Effector memory CD8-positive, alpha-beta T cell (primary cell): Measurements from ENCODE around the gene PLS3.

Source experiments
- ATAC-seq: fragments of 150-1000 bp; cut with Tn5 transposase; replicated peaks from 2 replicates; pipeline ENCODE4 v1.10.0; 2021; ENCODE audit warnings: mild to moderate bottlenecking, moderate library complexity
- DNase-seq, 3 experiments: peaks; one replicate each; pipeline ENCODE4 v3.0.0; 2021
- H3K27ac Mint-ChIP-seq, 2 donors: one replicate each; pipeline ENCODE4 v1.8.0; 2022; ENCODE audit warnings: mild to moderate bottlenecking in 2 of 2, mixed read lengths in 2 of 2, moderate library complexity in 2 of 2
- H3K27me3 Mint-ChIP-seq, 2 donors: one replicate each; pipeline ENCODE4 v1.8.0; 2022; ENCODE audit warnings: mixed read lengths in 2 of 2
- H3K36me3 Mint-ChIP-seq: one replicate; pipeline ENCODE4 v1.8.0; 2022; ENCODE audit warnings: mild to moderate bottlenecking, moderate library complexity, mixed read lengths; ENCODE audit not compliant: insufficient read depth
- H3K4me1 Mint-ChIP-seq, 2 donors: one replicate each; pipeline ENCODE4 v1.8.0; 2022; ENCODE audit warnings: low read depth in 2 of 2, mixed read lengths in 2 of 2
- H3K4me3 Mint-ChIP-seq, 2 donors: one replicate each; pipeline ENCODE4 v1.8.0; 2022; ENCODE audit warnings: mild to moderate bottlenecking in 2 of 2, mixed read lengths in 2 of 2, moderate library complexity in 2 of 2
- H3K9me3 Mint-ChIP-seq, 2 donors: one replicate each; pipeline ENCODE4 v1.8.0; 2022; ENCODE audit warnings: mixed read lengths in 2 of 2

PLS3 gene

DNA sequence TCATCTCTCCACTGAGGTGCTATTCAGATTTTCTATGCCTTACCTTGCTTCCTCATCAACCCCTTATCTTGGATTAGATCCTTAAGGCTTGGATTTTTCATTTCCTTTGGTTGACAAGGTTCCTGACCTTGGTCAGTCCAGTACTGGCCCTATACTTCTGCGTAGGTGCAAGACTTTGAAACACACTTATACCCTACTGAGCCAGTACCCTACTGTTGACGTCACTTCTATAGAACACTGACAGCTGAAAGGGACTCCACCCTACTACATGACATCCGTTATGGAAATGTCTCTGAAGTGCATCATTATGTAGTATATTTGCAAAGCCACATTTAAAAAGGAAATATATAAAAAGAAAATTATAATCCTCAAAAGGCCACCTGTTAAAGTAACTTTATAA lies 12.0 kb upstream of the PLS3 start:
- Mint-ChIP-seq H3K9me3 (peaks cover 2 to 4% of the 10 kb centered on the region in 2 donors), H3K27me3 (no peaks in the 10 kb centered on the region), H3K27ac (no peak overlapping the region), H3K36me3 (no peaks in the 10 kb centered on the region), H3K4me1 (no peaks in the 10 kb centered on the region), H3K4me3 (no peak overlapping the region)
- DNase-seq (no peak), ATAC-seq (no peak)

DNA sequence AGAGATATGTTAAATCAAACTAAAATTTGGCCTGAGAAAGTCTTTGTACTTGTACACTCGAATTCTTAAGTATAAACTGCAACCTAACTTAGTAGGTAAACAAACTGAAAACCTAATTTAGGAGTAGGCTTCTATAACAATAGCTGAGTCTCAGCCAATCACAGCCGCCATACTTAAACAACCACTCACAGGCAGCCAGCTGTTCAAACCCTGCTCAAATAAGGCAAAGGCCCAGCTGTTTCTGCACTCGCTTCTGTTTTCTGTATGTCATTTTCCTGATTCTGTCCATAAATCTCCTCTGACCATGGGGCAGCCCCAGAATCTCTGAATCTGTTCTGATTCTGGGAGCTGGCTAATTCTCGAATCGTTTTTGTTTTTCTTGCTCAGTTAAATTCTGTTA lies 7.8 kb upstream of the PLS3 start:
- H3K4me1 Mint-ChIP-seq, result no peaks in the 10 kb centered on the region
- H3K27me3 Mint-ChIP-seq, result no peaks in the 10 kb centered on the region
- H3K36me3 Mint-ChIP-seq, result no peaks in the 10 kb centered on the region
- no peak overlapping the region for H3K27ac Mint-ChIP-seq
- no peak for ATAC-seq
- DNase-seq, result no peak
- H3K4me3 Mint-ChIP-seq, result no peak overlapping the region
- H3K9me3 Mint-ChIP-seq, result no peaks in the 10 kb centered on the region

DNA sequence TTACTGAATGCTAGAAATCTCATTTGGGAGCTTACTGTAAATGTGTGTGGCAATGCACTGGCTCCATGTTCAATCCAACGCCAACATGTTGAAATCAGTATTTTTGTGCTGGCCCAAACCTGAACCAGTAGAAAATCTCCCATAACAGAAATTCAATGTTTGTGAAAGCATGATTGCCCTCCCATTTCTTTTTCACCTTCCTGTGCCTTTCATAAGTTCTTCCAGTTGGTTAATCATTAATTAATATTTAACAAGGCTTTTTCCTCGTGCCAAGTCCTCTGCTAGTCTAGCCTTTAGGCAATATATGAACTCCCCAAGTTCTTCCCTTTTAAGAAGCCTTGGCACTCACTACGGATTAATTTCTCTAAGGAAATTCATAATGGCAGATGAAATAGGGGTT lies 1.3 kb upstream of the PLS3 start:
- Mint-ChIP-seq H3K4me3 (no peak overlapping the region), H3K9me3 (no peaks in the 10 kb centered on the region), H3K4me1 (no peaks in the 10 kb centered on the region), H3K27me3 (no peaks in the 10 kb centered on the region), H3K36me3 (no peaks in the 10 kb centered on the region), H3K27ac (no peak overlapping the region)
- ATAC-seq (no peak), DNase-seq (no peak)

DNA sequence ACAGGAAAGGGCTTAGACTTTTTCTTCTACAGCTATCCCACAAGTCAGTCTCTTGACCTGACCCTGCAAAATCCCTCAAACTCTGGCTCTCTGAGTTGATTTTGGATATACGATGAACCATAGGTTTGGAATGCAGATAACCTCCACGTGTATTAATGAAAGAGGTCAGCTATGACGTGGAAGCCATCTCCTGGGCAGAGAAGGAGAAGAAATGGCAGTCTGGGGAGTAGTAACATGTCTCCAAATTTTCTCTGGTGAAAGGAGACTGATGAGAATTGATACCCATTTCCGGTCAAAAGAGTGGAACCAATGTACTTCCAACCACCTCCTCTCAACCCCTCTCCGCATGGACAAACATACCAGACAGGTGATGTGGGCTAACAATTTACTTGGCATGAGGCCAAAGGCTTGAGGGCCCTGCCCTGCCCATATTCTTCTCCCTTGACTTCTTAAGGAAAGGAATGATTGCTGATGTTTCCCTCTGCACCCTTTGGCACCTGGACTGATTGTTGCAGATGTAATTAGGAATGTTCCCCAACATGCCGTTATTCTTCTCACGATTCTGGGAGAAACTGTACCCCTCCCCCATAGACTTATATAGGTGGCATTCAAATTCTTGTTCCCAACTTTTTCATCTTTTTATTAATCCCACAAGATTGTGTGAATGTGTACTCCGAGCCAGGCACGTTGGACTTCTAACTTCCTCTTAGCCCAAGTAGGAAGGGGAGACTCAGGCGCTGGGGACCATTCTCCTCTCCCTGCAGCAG lies 580 bp upstream of the PLS3 start:
- no peaks in the 10 kb centered on the region for H3K4me1 Mint-ChIP-seq
- no peaks in the 10 kb centered on the region for H3K9me3 Mint-ChIP-seq
- no peak for ATAC-seq
- no peaks in the 10 kb centered on the region for H3K36me3 Mint-ChIP-seq
- H3K27ac Mint-ChIP-seq, result no peak overlapping the region
- no peaks in the 10 kb centered on the region for H3K27me3 Mint-ChIP-seq
- DNase-seq, result no peak
- H3K4me3 Mint-ChIP-seq, result no peak overlapping the region

DNA sequence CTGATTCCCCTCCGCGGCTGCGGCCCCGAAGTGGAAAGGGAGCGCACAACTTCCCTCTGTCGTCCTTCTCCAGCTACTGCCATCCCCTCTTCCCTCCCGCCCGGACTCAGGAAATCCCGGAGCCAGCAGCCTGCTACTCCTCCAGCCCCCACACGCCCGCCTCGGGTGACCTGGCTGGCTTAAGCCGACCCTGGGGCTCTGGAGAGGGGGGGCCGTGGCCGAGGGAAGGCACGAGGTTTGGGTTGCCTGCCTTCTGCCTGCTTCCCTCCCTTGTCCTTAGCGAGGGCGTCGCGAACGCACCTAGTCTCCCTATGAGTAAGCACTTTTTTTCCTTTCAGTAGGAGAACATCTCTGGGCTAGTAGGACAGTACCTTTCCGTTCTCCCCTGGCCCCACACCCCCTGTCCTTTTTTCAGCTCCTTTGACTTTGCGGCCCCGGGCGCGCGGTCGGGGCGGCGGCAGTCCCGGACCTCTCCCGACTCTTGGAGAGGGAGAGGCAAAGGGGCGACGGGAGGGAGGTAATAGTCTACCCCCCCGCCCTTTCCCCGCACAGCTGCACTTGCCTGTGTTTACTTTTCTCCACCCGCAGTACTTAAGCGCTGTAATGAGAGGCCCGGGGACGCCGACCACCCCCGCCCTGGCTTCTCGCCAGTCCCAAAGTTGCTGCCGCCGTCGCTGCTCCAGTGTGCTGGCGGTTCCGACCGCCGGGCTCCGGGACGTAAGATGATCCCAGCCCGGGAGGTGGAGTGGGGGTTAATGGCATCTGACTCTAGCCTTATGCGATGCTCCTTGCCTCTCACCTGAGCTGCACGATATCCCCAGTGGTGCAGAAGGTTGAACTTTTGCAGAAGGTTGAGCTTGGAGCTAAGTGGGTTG lies 868 bp downstream of the PLS3 start:
- H3K36me3 Mint-ChIP-seq, result no peaks in the 10 kb centered on the region
- no peaks in the 10 kb centered on the region for H3K4me1 Mint-ChIP-seq
- no peaks in the 10 kb centered on the region for H3K9me3 Mint-ChIP-seq
- DNase-seq (no peak), ATAC-seq (no peak)
- no peak overlapping the region for H3K27ac Mint-ChIP-seq
- no peak overlapping the region for H3K4me3 Mint-ChIP-seq
- H3K27me3 Mint-ChIP-seq, result no peaks in the 10 kb centered on the region

DNA sequence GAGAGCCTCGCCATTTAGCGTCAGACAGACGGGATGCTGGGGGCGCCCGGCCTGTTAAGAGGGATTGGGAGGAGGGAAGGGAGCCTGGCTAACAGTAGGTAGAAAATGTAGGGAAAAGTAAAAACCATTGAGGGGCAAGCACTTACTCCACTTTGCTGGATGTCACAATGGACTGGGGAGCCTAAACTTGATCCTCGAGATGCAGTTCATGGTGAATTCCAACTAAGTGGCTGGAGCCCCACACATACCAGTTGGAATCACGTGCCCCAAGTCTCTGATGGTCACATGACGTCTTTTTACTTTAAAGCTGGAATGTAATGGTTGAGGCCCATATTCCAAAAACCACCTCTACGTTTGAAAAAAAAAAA lies 1.5 kb downstream of the PLS3 start:
- H3K27me3 Mint-ChIP-seq, result no peaks in the 10 kb centered on the region
- no peak for DNase-seq

DNA sequence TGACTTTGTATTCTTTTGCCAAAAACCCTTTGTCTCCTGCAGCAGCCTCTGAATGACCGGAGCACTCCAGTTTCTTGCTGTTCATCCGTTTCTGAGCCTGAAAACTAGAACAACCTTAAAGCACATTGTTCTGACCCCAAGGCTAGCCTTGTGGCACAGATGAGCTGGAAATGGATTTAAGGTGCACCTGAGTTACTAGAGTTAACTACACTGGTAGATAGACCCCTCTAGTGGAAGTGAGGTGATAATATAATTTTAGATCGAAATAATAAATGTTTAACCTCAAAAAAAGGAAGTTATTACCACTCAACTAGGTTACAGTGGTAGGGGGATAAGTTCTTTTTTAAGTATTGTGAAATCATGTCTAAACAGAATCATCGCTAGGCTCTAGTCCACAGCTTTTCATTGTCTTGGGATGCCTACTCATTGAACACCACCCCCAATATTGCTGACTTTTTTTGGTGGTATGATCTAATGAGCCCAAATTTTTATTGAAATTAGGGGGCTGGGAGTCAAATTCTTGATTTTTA lies 2.7 kb downstream of the PLS3 start:
- Mint-ChIP-seq H3K27me3 (no peaks in the 10 kb centered on the region), H3K4me1 (no peaks in the 10 kb centered on the region), H3K27ac (no peak overlapping the region), H3K9me3 (no peaks in the 10 kb centered on the region), H3K4me3 (no peak overlapping the region), H3K36me3 (no peaks in the 10 kb centered on the region)
- ATAC-seq, result no peak
- no peak for DNase-seq

More for the DNA sequence above, 1.5 kb downstream of the PLS3 start:
- Mint-ChIP-seq H3K4me3 (no peak overlapping the region), H3K4me1 (no peaks in the 10 kb centered on the region), H3K36me3 (no peaks in the 10 kb centered on the region), H3K27ac (no peak overlapping the region), H3K9me3 (no peaks in the 10 kb centered on the region)
- no peak for ATAC-seq

DNA sequence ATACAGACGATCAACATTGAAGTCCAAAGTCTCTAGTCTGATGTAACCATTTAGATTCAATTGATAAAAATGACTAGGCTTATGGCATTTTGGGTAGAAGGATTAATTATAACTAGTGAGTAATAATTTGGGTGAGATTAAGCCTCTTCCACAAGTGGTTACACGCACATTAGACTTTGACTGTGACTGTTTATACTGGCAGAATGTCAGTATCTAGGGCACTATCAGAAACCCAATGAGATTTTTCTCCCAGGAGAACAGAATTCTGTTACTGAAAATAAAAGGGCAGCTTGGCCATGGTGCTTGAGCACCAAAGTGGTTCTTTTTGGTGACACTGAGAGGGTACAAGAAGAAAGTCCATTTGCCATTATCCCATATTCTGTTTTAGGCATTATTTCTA lies 3.3 kb downstream of the PLS3 start:
- Mint-ChIP-seq H3K4me3 (no peak overlapping the region), H3K27me3 (no peaks in the 10 kb centered on the region), H3K4me1 (no peaks in the 10 kb centered on the region), H3K27ac (no peak overlapping the region), H3K9me3 (no peaks in the 10 kb centered on the region), H3K36me3 (no peaks in the 10 kb centered on the region)
- ATAC-seq, result no peak
- no peak for DNase-seq

DNA sequence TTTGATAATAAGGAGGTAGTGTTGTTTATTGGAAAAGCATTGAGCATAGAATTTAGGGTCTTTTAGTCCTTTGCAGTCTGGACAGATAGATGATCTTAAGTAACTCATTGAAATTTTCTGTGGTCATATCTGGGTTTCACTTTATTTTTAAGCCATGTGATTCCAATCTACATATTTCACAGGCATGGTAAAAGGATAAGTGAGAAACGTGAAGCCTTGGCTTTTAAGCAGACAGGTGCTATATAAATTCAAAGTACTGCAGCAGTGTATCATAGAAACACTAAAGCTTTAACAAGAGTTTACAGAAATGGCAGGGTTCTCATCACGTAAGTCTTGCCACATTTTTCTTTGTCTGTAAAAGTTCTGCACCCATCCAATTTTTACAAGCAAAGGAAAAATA lies 4.9 kb downstream of the PLS3 start:
- no peak for ATAC-seq
- Mint-ChIP-seq H3K27me3 (no peaks in the 10 kb centered on the region), H3K27ac (no peak overlapping the region), H3K4me1 (no peaks in the 10 kb centered on the region), H3K4me3 (no peak overlapping the region), H3K36me3 (no peaks in the 10 kb centered on the region), H3K9me3 (no peaks in the 10 kb centered on the region)
- DNase-seq, result no peak

DNA sequence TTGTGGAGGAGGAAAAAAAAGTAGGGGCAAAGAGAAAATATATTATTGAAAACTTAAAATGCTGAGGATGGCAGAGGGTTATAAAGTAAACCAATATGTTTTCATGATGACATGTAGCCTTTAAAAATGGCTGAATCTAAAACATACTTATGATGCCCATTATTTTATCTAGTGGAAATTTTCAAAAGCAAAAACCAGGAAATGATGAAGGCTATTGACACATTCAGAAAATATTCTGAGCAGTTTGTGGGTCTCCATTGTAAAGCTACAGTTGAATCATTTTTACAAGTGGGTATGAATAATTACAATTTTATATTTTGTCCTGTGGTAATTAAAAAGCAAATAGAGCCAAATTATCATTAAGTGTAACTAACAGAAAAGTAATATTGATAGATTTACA lies 10.7 kb downstream of the PLS3 start:
- Mint-ChIP-seq H3K4me3 (no peak overlapping the region), H3K27me3 (no peaks in the 10 kb centered on the region)
- no peak for DNase-seq

DNA sequence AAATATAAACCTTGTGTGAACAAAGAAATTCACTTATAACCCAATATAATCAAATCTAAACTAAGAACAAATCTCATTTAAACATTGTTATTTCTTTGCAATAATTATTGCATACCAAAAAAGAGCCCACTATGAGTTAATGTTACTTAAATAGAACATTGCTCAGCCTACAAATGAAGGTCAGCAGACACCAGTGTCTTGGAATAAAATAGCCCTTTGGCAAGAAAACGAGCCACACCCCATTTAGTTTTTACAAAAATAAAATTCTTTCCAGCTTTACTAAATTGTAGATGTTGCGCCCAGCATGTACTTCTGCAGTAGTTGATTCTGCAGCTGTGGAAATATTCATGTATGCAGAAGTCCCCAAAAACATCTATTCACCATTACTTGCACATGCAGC lies 12.2 kb downstream of the PLS3 start:
- Mint-ChIP-seq H3K36me3 (no peaks in the 10 kb centered on the region), H3K27me3 (no peaks in the 10 kb centered on the region), H3K27ac (no peak overlapping the region), H3K4me3 (no peak overlapping the region), H3K4me1 (no peaks in the 10 kb centered on the region), H3K9me3 (peaks cover 0 to 2% of the 10 kb centered on the region in 2 donors)
- DNase-seq (no peak), ATAC-seq (no peak)

More for the DNA sequence above, 10.7 kb downstream of the PLS3 start:
- no peak for ATAC-seq
- H3K4me1 Mint-ChIP-seq, result no peaks in the 10 kb centered on the region
- no peak overlapping the region for H3K27ac Mint-ChIP-seq
- H3K9me3 Mint-ChIP-seq, result peaks cover 0 to 2% of the 10 kb centered on the region in 2 donors
- H3K36me3 Mint-ChIP-seq, result no peaks in the 10 kb centered on the region

DNA sequence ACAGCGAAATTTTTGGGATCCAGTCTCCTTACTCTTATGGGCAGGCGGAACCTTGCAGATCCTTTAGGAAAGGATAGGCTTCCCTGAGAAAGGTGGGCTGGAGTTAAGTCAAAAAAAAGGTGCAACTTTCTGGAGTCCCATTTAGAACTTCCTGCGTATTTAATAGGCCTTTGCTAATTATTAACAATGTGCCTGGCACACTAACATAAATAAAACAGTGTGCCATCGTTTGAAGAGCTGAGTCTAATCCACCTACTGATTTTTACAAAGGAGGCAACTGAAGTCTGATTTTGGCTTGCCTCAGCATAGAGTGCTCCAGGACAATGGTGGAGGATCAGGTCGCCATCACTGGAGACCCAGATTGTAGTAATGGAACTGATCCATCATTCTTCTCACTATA lies 15.7 kb downstream of the PLS3 start:
- DNase-seq (no peak), ATAC-seq (no peak)
- Mint-ChIP-seq H3K36me3 (no peaks in the 10 kb centered on the region), H3K9me3 (peaks cover 0 to 2% of the 10 kb centered on the region in 2 donors), H3K4me3 (no peak overlapping the region), H3K27me3 (no peaks in the 10 kb centered on the region), H3K27ac (no peak overlapping the region), H3K4me1 (no peaks in the 10 kb centered on the region)

DNA sequence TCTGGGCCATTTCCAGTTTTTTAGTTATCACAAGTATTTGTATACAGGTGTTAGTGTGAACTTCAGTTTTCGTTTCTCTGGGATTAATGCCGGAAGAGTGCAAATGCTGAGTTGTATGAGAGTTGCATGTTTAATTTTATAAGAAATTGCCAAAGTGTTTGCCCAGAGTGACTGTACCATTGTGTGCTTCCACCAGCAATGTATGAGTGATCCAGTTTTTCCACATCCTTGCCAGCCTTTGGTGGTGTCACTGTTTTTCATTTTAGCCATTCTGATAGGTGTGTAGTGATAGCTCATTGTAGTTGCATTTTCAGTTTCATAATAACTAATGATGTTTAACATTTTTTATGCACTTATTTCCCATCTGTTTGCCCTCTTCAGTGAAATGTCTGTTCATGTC lies 18.4 kb downstream of the PLS3 start:
- Mint-ChIP-seq H3K4me3 (no peak overlapping the region), H3K36me3 (no peaks in the 10 kb centered on the region), H3K4me1 (no peaks in the 10 kb centered on the region), H3K9me3 (peaks cover 0 to 2% of the 10 kb centered on the region in 2 donors), H3K27me3 (no peaks in the 10 kb centered on the region), H3K27ac (no peak overlapping the region)
- ATAC-seq (no peak), DNase-seq (no peak)

DNA sequence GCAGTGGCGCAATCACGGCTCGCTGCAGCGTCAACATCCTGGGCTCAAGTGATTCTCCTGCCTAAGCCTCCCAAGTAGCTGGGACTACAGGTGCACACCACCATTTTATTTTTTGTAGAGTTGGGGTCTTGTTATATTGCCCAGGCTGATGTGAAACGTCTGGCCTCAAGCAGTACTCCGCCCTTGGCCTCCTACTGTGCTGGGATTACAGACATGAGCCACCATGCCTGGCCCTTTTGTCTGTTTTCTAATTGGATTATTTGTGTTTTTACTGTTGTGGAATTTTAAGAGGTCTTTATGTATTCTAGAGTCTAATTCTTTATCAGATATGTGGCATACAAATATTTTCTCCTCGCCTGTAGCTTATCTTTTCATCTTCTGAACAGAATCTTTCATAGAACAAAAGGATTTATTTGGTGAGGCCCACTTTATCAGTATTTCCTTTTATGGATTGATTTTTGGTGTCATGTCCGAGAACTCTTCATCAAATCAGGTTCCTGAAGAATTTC lies 18.9 kb downstream of the PLS3 start:
- Mint-ChIP-seq H3K27me3 (no peaks in the 10 kb centered on the region), H3K36me3 (no peaks in the 10 kb centered on the region), H3K27ac (no peak overlapping the region), H3K4me1 (no peaks in the 10 kb centered on the region), H3K4me3 (no peak overlapping the region), H3K9me3 (peaks cover 0 to under 1% of the 10 kb centered on the region in 2 donors)
- ATAC-seq (no peak), DNase-seq (no peak)
